Activated CD8-positive, alpha-beta memory T cell treated with anti-CD3 and anti-CD28 coated beads for 1 hour (primary cell): ENCODE measurements around the gene RELA.
A peak's percentile ranks its signal among the peaks of the same experiment; 100 is the strongest.
"Not testable (repeated sequence)": the region's sequence is repeated elsewhere in the genome, so short reads cannot be mapped to it uniquely, and the experiment has no call there.

ENCODE experiments used
- DNase-seq, 2 donors: peaks; one replicate each; pipeline ENCODE4 v3.0.0-alpha.2; 2020; ENCODE audit warnings: low read depth in 1 of 2; ENCODE audit errors: extremely low read depth in 1 of 2

The RELA gene

GRCh38 chr11:65672180-65672860 is 9.6 kb upstream of the RELA start:
- DNase-seq: no peak

DNA sequence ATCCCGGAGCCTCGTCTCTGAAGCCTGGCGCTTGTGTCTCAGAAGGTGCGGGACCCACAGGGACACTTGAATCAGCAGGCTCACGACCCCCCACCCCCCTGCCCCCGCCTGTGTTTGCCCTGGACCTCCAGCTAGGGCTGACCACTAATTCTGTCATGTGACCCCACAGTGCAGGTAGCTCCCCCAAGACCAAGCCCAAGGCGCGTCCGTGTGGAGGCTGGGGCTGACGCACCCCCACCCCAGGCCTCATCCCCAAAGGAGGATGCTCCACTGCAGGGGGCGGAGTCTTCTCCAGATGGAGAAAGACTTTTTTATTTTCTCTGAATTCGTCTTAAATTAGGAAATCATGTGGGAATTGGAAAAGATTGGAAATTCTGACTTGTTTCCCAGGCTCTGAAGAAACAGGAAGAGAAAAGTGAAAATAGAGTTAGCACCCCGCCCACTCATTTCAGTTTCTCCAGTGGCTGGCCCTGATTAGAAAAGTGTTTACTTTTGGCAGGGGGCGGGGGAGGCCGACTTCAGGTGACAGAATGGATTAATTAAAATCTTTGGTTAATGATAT is 1.0 kb upstream of the RELA start:
- no peak for DNase-seq

- no peak for DNase-seq
Measured at GRCh38 chr11:65662247-65662798, 393 bp downstream of the RELA start.

- DNase-seq: no peak
Measured at GRCh38 chr11:65661599-65662246, 993 bp downstream of the RELA start.

GRCh38 chr11:65660908-65661307 is 1.8 kb downstream of the RELA start:
- DNase-seq: not testable (repeated sequence)

- no peak for DNase-seq
Measured at GRCh38 chr11:65660038-65660437, 2.7 kb downstream of the RELA start.

DNA sequence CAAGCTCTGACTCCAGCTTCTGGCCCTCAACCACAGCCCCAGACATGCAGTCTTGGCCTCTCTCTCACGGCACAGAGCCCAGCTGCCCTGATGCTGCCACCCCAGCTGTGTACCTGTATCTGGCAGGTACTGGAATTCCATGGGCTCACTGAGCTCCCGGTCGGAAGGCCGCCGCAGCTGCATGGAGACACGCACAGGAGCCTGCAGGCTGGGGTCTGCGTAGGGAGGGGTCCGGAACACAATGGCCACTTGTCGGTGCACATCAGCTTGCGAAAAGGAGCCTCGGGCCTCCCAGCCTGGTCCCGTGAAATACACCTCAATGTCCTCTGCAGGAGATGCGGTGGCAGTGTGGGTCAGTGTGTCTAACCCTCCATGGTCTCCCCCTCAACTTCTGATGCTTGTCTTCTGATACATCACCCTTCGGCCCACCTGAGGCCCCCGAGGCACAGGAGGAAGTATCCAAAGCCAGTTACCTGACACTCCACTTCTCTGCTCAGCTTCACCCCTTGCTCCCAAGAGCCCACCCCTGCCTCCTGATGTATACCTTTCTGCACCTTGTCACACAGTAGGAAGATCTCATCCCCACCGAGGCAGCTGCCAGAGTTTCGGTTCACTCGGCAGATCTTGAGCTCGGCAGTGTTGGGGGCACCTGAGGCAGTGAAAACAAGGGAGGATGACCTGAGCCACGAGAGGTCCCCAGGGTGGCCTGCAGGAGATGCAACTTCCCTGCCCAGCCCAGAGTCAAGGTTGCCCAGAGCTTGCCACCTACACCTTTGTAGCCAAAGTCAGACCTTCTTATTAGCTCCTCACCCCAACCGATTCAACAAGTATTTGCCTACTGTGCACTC is 4.3 kb downstream of the RELA start:
- DNase-seq: no peak

DNA sequence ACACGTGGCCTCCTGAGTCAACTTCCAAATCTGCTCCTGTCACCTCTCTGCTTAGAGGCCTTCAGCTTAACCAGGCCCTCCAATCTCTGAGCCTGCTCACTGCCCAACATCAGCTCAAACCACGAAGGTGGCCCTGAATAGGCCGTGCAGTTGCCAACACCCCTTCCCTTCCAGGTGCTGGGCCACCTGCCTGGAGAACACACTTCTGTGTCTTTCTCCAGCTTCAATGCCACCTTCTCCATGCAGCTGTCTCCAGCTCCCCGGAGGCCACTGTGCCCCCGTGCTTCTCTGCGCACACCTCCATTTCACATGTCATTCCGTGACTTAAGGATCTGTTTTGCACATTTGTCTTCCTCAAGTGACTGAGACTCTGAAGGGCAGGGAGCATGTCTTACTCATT is 5.3 kb downstream of the RELA start:
- no peak for DNase-seq

DNA sequence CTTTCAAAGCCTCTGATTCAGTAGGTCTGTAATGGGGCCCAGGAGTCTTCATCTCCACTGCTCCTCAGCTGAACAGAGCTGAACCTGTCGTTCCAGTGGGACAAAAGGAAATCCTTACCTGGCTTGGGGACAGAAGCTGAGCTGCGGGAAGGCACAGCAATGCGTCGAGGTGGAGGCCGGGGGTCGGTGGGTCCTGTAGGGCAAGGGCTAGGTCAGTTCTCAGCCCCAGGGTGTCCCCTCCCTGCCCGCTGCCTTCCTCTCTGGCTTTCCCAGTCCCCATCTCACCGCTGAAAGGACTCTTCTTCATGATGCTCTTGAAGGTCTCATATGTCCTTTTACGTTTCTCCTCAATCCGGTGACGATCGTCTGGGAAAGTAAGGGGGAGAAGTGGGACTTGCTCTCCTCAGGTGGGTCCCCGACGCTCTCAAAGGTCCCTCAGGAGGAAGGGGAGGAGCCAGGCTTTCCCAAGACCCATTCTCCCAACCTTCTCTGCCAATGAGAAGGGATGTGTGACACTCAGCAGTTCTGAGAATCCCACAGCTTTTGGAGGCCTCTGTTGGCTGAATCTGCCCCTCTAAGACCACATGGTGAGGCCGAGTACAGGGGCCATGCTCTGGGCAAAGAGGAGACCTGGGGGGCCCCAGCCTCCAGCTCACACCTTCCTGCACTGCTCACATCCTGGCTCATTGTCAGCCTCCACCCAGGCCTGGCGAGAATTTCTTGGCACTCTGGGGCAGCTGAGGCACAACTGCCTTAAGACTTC is 7.0 kb downstream of the RELA start:
- no peak for DNase-seq

- DNase-seq: no peak
Measured at GRCh38 chr11:65654375-65655349, 8.1 kb downstream of the RELA start.

GRCh38 chr11:65653229-65654225 is 9.2 kb downstream of the RELA start:
- no peak for DNase-seq

- peak; percentile 87 to 97 for DNase-seq
Measured at GRCh38 chr11:65652511-65653228, 10.0 kb downstream of the RELA start.

DNA sequence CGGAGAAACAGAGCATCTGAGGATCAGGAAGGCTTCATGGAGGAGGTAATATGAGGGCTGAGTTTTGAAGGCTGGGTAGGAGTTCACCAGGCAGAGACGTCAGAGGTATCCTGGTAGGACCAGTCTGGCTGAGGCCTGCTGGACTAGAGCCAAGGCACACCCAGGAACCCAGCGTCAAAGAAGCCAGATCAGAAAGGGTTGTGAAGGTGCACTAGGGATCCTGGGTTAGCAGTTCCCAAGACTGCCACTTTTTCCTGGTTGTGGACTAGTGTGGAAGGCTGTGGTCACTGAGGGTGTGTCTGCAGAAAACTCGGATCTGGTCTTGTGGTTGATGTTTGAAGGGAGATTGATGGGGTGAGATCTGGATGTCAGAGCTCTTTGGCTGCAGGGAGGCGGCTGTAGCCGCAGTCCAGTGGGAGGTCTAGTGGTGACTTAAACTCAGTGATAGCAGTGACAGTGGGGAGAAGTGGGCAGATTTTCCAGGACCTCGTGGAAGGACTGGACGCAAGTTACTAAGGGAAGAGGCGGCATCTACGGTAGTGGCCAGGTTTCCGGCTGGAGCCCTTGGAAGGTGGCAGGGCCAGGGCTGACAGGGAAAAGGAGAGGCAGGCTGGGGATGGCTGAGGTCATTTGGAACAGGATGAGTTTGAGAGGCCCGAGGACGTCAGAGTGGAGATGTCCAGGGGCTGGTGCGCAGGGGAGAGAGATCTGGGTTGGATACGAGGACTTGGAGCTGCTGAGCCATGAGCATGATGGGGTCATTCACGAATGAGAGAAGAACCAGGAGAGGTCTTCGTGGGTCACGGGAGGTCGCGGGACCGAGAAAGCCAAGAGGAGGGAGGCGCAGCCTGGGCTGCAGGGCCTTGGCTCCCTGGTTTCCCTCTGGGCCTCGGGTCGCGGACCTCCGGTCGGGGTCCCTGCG is 10.9 kb downstream of the RELA start:
- DNase-seq: no peak

DNA sequence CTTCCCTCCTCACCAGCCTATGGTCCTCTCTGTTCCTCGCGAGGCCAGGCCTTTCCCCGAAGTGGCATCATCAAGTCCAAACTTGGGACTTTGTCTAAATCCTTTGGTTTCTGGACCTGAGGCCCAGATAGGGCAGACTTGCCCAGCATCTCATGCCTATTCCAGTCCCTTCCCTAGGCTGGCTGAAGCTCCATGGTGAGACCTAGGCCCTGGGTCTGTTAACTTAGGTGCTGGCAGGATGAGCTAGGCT is 11.5 kb downstream of the RELA start:
- no peak for DNase-seq

DNA sequence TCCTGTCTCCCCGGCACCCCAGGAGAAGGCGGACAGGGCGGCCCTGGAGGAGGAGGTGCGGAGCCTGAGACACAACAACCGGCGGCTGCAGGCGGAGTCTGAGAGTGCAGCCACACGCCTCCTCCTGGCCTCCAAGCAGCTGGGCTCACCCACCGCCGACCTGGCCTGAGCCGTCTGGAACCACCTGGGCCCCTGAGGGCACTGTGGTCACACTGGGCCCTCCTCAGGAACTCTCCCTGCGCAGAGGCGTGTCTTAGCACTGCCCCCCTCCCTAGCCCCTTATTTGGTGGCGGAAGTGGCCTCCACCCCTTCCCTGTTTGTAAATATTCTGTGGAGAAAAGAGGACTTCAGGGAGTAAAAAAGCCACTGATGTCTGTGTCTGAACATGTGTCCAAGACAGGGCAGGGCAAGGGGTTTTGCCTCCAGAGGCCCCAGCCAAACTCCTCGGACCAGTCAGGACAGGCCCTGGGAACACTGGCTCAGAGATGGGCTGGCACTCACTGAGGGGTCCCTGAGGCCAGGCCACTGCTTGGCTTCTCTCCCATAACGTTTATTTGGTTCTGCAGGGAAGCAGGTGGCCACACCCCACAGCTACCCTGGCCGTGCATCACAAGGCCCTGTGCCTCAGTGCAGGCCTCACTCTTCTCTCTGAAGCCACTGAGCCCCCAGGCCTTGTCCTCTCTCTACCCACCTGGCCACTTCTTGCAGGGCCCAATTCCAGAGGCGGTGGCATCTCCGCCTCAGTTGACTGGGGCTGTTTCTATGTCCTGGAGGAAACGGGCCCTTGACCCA is 12.0 kb downstream of the RELA start:
- DNase-seq: no peak
